Breast epithelium (tissue), 3 donors: ENCODE measurements around the gene IL3RA.

Experiments used
- POLR2A ChIP-seq: fragments of 450-650 bp; IDR thresholded peaks from one replicate; pipeline ENCODE4 v1.6.1; 2016; ENCODE audit warnings: antibody characterized with exemption, mild to moderate bottlenecking, moderate library complexity
- POLR2AphosphoS5 ChIP-seq, 3 donors: sonication (generic); formaldehyde crosslinking; IDR thresholded peaks; one replicate each; pipeline ENCODE4 v1.6.1; 2017; ENCODE audit warnings: antibody characterized with exemption in 3 of 3
- TF ChIP-seq, protein P1 (sequence below), 3 donors: fragments of 450-650 bp; IDR thresholded peaks; one replicate each; pipeline ENCODE4 v1.5.1; 2016 to 2017; ENCODE audit warnings: antibody characterized with exemption in 3 of 3, mild to moderate bottlenecking in 3 of 3, moderate library complexity in 3 of 3

GRCh38 chrX:1397001-1397400 lies 60.4 kb downstream of the IL3RA start:
- TF ChIP-seq, protein P1, sequence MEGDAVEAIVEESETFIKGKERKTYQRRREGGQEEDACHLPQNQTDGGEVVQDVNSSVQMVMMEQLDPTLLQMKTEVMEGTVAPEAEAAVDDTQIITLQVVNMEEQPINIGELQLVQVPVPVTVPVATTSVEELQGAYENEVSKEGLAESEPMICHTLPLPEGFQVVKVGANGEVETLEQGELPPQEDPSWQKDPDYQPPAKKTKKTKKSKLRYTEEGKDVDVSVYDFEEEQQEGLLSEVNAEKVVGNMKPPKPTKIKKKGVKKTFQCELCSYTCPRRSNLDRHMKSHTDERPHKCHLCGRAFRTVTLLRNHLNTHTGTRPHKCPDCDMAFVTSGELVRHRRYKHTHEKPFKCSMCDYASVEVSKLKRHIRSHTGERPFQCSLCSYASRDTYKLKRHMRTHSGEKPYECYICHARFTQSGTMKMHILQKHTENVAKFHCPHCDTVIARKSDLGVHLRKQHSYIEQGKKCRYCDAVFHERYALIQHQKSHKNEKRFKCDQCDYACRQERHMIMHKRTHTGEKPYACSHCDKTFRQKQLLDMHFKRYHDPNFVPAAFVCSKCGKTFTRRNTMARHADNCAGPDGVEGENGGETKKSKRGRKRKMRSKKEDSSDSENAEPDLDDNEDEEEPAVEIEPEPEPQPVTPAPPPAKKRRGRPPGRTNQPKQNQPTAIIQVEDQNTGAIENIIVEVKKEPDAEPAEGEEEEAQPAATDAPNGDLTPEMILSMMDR (IDR thresholded peaks at IDR 0.05) = no peak
- no peak for TF ChIP-seq POLR2A
- no peak for TF ChIP-seq POLR2AphosphoS5 (IDR thresholded peaks at IDR 0.05)
